IPS DF 6.9 (cell line): ENCODE data around the gene CDKN2AIP.
"Not testable (repeated sequence)": the region's sequence is repeated elsewhere in the genome, so short reads cannot be mapped to it uniquely, and the experiment has no call there.

Experiments
- DNase-seq: peaks from one replicate; pipeline ENCODE4 v3.0.0-alpha.2; 2013; ENCODE audit warnings: low read depth, low spot score
- H3K27ac ChIP-seq: one replicate; pipeline ENCODE4 v1.5.1; 2013; ENCODE audit warnings: low read length, control low read depth
- H3K27me3 ChIP-seq: 2 replicates; pipeline ENCODE4 v1.6.1; 2013; ENCODE audit warnings: mild to moderate bottlenecking, low read length; ENCODE audit not compliant: control insufficient read depth, insufficient read depth
- H3K36me3 ChIP-seq: 2 replicates; pipeline ENCODE4 v1.6.1; 2013; ENCODE audit warnings: low read length; ENCODE audit not compliant: control insufficient read depth, insufficient read depth
- H3K4me1 ChIP-seq: 2 replicates; pipeline ENCODE4 v1.6.1; 2013; ENCODE audit warnings: low read length; ENCODE audit not compliant: control insufficient read depth, insufficient read depth
- H3K4me3 ChIP-seq: 2 replicates; pipeline ENCODE4 v1.5.1; 2013; ENCODE audit warnings: mild to moderate bottlenecking, low read length
- H3K9me3 ChIP-seq: 2 replicates; pipeline ENCODE4 v1.6.1; 2013; ENCODE audit warnings: low read length, inconsistent platforms; ENCODE audit not compliant: control insufficient read depth, insufficient read depth
- WGBS: extraction: QIAGEN DNeasy Blood & Tissue Kit; methylation state at CpG from one replicate; pipeline ENCODE4 v1.1.7; 2013; ENCODE audit warnings: mixed read lengths, missing lambda C conversion rate; ENCODE audit not compliant: insufficient read length, insufficient coverage; 5-methylcytosine and 5-hydroxymethylcytosine counted together

CDKN2AIP gene

GRCh38 chr4:183433183-183433582, 11.3 kb upstream of the CDKN2AIP start:
- H3K36me3 ChIP-seq, DNase-seq, H3K27me3 ChIP-seq, H3K9me3 ChIP-seq, H3K4me3 ChIP-seq, H3K27ac ChIP-seq, H3K4me1 ChIP-seq: not testable (repeated sequence)
- no CpG with 5 or more reads among the region's 27 CpGs for WGBS

GRCh38 chr4:183434264-183434663, 10.2 kb upstream of the CDKN2AIP start:
- no CpG with 5 or more reads among the region's 15 CpGs for WGBS
- DNase-seq = no peak
- Histone ChIP-seq H3K36me3 (no peaks in the 10 kb centered on the region), H3K4me3 (no peak overlapping the region), H3K27me3 (no peaks in the 10 kb centered on the region), H3K9me3 (no peaks in the 10 kb centered on the region), H3K27ac (no peak overlapping the region), H3K4me1 (0 out of 2 replicates have a peak, but pooled peaks cover 2% of the 10 kb centered on the region)

GRCh38 chr4:183434666-183435190, 9.7 kb upstream of the CDKN2AIP start:
- 0 out of 2 replicates have a peak, but pooled peaks cover 2% of the 10 kb centered on the region for H3K4me1 ChIP-seq
- no peak overlapping the region for H3K27ac ChIP-seq
- H3K27me3 ChIP-seq = no peaks in the 10 kb centered on the region
- H3K36me3 ChIP-seq = no peaks in the 10 kb centered on the region
- no peak for DNase-seq
- H3K4me3 ChIP-seq = no peak overlapping the region
- no CpG with 5 or more reads among the region's 5 CpGs for WGBS
- no peaks in the 10 kb centered on the region for H3K9me3 ChIP-seq

- H3K27me3 ChIP-seq = no peaks in the 10 kb centered on the region
- H3K4me1 ChIP-seq = 0 out of 2 replicates have a peak, but pooled peaks cover 2% of the 10 kb centered on the region
- no CpG with 5 or more reads among the region's 5 CpGs for WGBS
- H3K27ac ChIP-seq = no peak overlapping the region
- H3K36me3 ChIP-seq = no peaks in the 10 kb centered on the region
- H3K9me3 ChIP-seq = no peaks in the 10 kb centered on the region
- no peak for DNase-seq
- no peak overlapping the region for H3K4me3 ChIP-seq
Measured at GRCh38 chr4:183435803-183436202, 8.6 kb upstream of the CDKN2AIP start.

GRCh38 chr4:183436417-183436816, 8.0 kb upstream of the CDKN2AIP start:
- DNase-seq = no peak
- no peak overlapping the region for H3K27ac ChIP-seq
- no peak overlapping the region for H3K4me3 ChIP-seq
- H3K4me1 ChIP-seq = 0 out of 2 replicates have a peak, but pooled peaks cover 2% of the 10 kb centered on the region
- H3K9me3 ChIP-seq = no peaks in the 10 kb centered on the region
- H3K36me3 ChIP-seq = no peaks in the 10 kb centered on the region
- WGBS = no CpG with 5 or more reads among the region's 6 CpGs
- H3K27me3 ChIP-seq = no peaks in the 10 kb centered on the region

- no peak for DNase-seq
- no peak overlapping the region for H3K27ac ChIP-seq
- H3K27me3 ChIP-seq = no peaks in the 10 kb centered on the region
- WGBS = no CpG with 5 or more reads among the region's 1 CpG
- H3K36me3 ChIP-seq = no peaks in the 10 kb centered on the region
- H3K9me3 ChIP-seq = no peaks in the 10 kb centered on the region
- H3K4me1 ChIP-seq = 0 out of 2 replicates have a peak, but pooled peaks cover 2% of the 10 kb centered on the region
- no peak overlapping the region for H3K4me3 ChIP-seq
Measured at GRCh38 chr4:183437452-183437851, 7.0 kb upstream of the CDKN2AIP start.

GRCh38 chr4:183438458-183439113, 5.8 kb upstream of the CDKN2AIP start:
- WGBS = no CpG with 5 or more reads among the region's 7 CpGs
- Histone ChIP-seq H3K4me3 (no peak overlapping the region), H3K27ac (no peak overlapping the region), H3K9me3 (no peaks in the 10 kb centered on the region), H3K4me1 (0 out of 2 replicates have a peak, but pooled peaks cover 2% of the 10 kb centered on the region), H3K36me3 (no peaks in the 10 kb centered on the region), H3K27me3 (no peaks in the 10 kb centered on the region)
- DNase-seq = no peak

- no peak overlapping the region for H3K27ac ChIP-seq
- no peaks in the 10 kb centered on the region for H3K9me3 ChIP-seq
- no peaks in the 10 kb centered on the region for H3K27me3 ChIP-seq
- 0 out of 2 replicates have a peak, but pooled peaks cover 2% of the 10 kb centered on the region for H3K4me1 ChIP-seq
- no CpG with 5 or more reads among the region's 1 CpG for WGBS
- DNase-seq = no peak
- H3K36me3 ChIP-seq = no peaks in the 10 kb centered on the region; the same call in 1 of the 2 replicates
- no peak overlapping the region for H3K4me3 ChIP-seq
Measured at GRCh38 chr4:183441276-183441675, 3.2 kb upstream of the CDKN2AIP start.

- no peaks in the 10 kb centered on the region; the same call in 1 of the 2 replicates for H3K36me3 ChIP-seq
- WGBS = no CpG with 5 or more reads among the region's 30 CpGs
- peak overlapping the region; percentile 85; the same call in 1 of the 2 replicates for H3K4me3 ChIP-seq
- H3K4me1 ChIP-seq = no peaks in the 10 kb centered on the region
- DNase-seq = no peak
- no peak overlapping the region for H3K27ac ChIP-seq
- no peaks in the 10 kb centered on the region for H3K27me3 ChIP-seq
- H3K9me3 ChIP-seq = no peaks in the 10 kb centered on the region
Measured at GRCh38 chr4:183443655-183444213, 702 bp upstream of the CDKN2AIP start.

GRCh38 chr4:183445097-183445428, 627 bp downstream of the CDKN2AIP start:
- no peaks in the 10 kb centered on the region for H3K4me1 ChIP-seq
- H3K4me3 ChIP-seq = peak overlapping the region; percentile 85

More at GRCh38 chr4:183445097-183445428, 627 bp downstream of the CDKN2AIP start:
- no peak overlapping the region for H3K27ac ChIP-seq
- WGBS = no CpG with 5 or more reads among the region's 26 CpGs
- H3K27me3 ChIP-seq = no peaks in the 10 kb centered on the region
- DNase-seq = no peak
- H3K9me3 ChIP-seq = no peaks in the 10 kb centered on the region
- H3K36me3 ChIP-seq = no peaks in the 10 kb centered on the region; the same call in 1 of the 2 replicates
